K562 (cell line): ENCODE data around the gene SKOR1. TPM values are rescaled to one million over a fixed set of nuclear protein-coding genes. Genes with fewer than 3 reads are reported as not detected.

Source experiments
- ATAC-seq: fragments of 200-7000 bp; cut with Tn5 transposase; 3 replicates; pipeline ENCODE4 v1.9.1; 2020; ENCODE audit warnings: moderate library complexity
- BruUV-seq: library from RNA; stranded (reverse); fragments of 400-500 nt; replicated peaks from 2 replicates; lab custom pipeline; 2021; lab: Mats Ljungman, UMichigan
- CTCF ChIA-PET: fragments of 300-600 bp; formaldehyde crosslinking; extraction: SDS; loops from one replicate; lab custom pipeline; 2021; ENCODE audit warnings: low intra/inter-chr PET ratio; lab: Yijun Ruan, JAX
- POLR2A ChIA-PET: fragments of 300-600, 350-650 bp; sonication (Branson Sonifier 250); formaldehyde crosslinking; extraction: SDS; loops from one replicate; lab custom pipeline; 2021; ENCODE audit warnings: antibody characterized with exemption, inconsistent platforms; lab: Yijun Ruan, JAX
- DNase-seq, 4 experiments: peaks; one replicate each; pipeline versions ENCODE4 v3.0.0 to v3.0.0-alpha.2; 2011 to 2018; ENCODE audit warnings: low spot score in 3 of 4, mixed read lengths in 3 of 4; ENCODE audit errors: extremely low read depth in 1 of 4
- FAIRE-seq: peaks from 2 replicates; lab custom pipeline; 2011; peaks lifted over from hg19 to GRCh38; lab: Jason Lieb, UNC
- H2AFZ ChIP-seq: 2 replicates; pipeline ENCODE4 v1.6.0; 2011; ENCODE audit warnings: low read depth, low read length, control low read depth, inconsistent platforms
- H3K27ac ChIP-seq: fragments of 200-600 bp; 3 replicates; pipeline ENCODE4 v1.8.0; 2011; ENCODE audit warnings: low read depth, mild to moderate bottlenecking, control low read depth, inconsistent platforms, low read length, moderate library complexity, mixed read lengths; ENCODE audit errors: extremely low read depth
- H3K27me3 ChIP-seq, 2 experiments: fragments of 300-600 bp in 1 of 2; 2 replicates in 1 of 2; 3 replicates in 1 of 2; pipeline versions ENCODE4 v1.6.0 to v1.8.0; 2011; ENCODE audit warnings: inconsistent platforms in 2 of 2, low read length in 2 of 2, mild to moderate bottlenecking in 1 of 2, mixed read lengths in 1 of 2, moderate library complexity in 1 of 2; ENCODE audit not compliant: control insufficient read depth in 2 of 2, insufficient read depth in 2 of 2
- H3K36me3 ChIP-seq: fragments of 300-600 bp; 3 replicates; pipeline ENCODE4 v1.8.0; 2011; ENCODE audit warnings: mild to moderate bottlenecking, low read length, inconsistent platforms; ENCODE audit not compliant: control insufficient read depth, insufficient read depth
- H3K4me1 ChIP-seq, 2 experiments: fragments of 200-600 bp in 1 of 2; replicated peaks in 1 of 2; 2 replicates in 1 of 2; 3 replicates in 1 of 2; pipeline versions ENCODE4 v1.5.1 to v1.8.0; 2011; ENCODE audit warnings: inconsistent platforms in 2 of 2, low read length in 2 of 2, mild to moderate bottlenecking in 1 of 2, mixed read lengths in 1 of 2, moderate library complexity in 1 of 2; ENCODE audit not compliant: control insufficient read depth in 2 of 2, insufficient read depth in 2 of 2
- H3K4me2 ChIP-seq: 2 replicates; pipeline ENCODE4 v1.6.1; 2011; ENCODE audit warnings: low read length, control low read depth, inconsistent platforms, mixed read lengths; ENCODE audit not compliant: insufficient read depth
- H3K4me3 ChIP-seq: fragments of 200-600 bp; sonication (generic), shearing (Covaris generic); 2 replicates; pipeline ENCODE4 v1.5.1; 2016; ENCODE audit warnings: control low read depth, inconsistent platforms
- H3K79me2 ChIP-seq: fragments of 200-600 bp; 3 replicates; pipeline ENCODE4 v1.8.0; 2011; ENCODE audit warnings: low read length, inconsistent platforms; ENCODE audit not compliant: control insufficient read depth, insufficient read depth
- H3K9ac ChIP-seq, 2 experiments: 2 replicates each; pipeline versions ENCODE4 v1.6.0 to v1.6.1; 2011; ENCODE audit warnings: low read depth in 2 of 2, low read length in 2 of 2, control low read depth in 1 of 2, inconsistent platforms in 1 of 2, mild to moderate bottlenecking in 1 of 2, mixed read lengths in 1 of 2; ENCODE audit not compliant: insufficient read depth in 1 of 2
- H3K9me1 ChIP-seq: one replicate; pipeline ENCODE4 v1.6.0; 2011; ENCODE audit warnings: inconsistent platforms, mild to moderate bottlenecking, low read length, moderate library complexity; ENCODE audit not compliant: control insufficient read depth, insufficient read depth
- H3K9me3 ChIP-seq: replicated peaks from 2 replicates; pipeline ENCODE4 v1.5.1; 2011; ENCODE audit warnings: low read depth, low read length, inconsistent platforms; ENCODE audit not compliant: control insufficient read depth, insufficient read depth
- H4K20me1 ChIP-seq: replicated peaks from 2 replicates; pipeline ENCODE4 v1.6.1; 2011; ENCODE audit warnings: low read length, inconsistent platforms, mixed read lengths; ENCODE audit not compliant: control insufficient read depth, insufficient read depth
- CBX8 ChIP-seq: fragments of 200-600 bp; sonication (generic); IDR thresholded peaks from 2 replicates; pipeline ENCODE4 v1.6.1; 2012; ENCODE audit warnings: borderline replicate concordance, mixed run types, low read depth, mild to moderate bottlenecking, moderate library complexity, mixed read lengths, low read length, control low read depth, inconsistent platforms; ENCODE audit not compliant: poor library complexity, severe bottlenecking; ENCODE audit errors: extremely low read depth
- HBP1 ChIP-seq: fragments of 450-650 bp; formaldehyde crosslinking; IDR thresholded peaks from 2 replicates; pipeline ENCODE4 v1.4.0; 2022; ENCODE audit warnings: missing genetic modification characterization
- MXI1 ChIP-seq: IDR thresholded peaks from 2 replicates; pipeline ENCODE4 v1.6.1; 2011; ENCODE audit warnings: low read depth, mild to moderate bottlenecking, improper control_type of control experiment, low read length
- WHSC1 ChIP-seq: IDR thresholded peaks from one replicate; pipeline ENCODE4 v1.6.1; 2012; ENCODE audit warnings: low read length, control low read depth, inconsistent platforms
- ZBTB40 ChIP-seq, 2 experiments: fragments of 450-650 bp in 1 of 2; sonication (generic) in 1 of 2; formaldehyde crosslinking in 1 of 2; IDR thresholded peaks; 2 replicates each; pipeline versions ENCODE4 v1.7.1 to v1.9.0; 2016 to 2022; ENCODE audit warnings: inconsistent platforms in 1 of 2, mild to moderate bottlenecking in 1 of 2, missing genetic modification reagents in 1 of 2
- WGBS: fragments of 100-300 bp; shearing (Covaris generic); methylation state at CpG from one replicate; pipeline ENCODE4 v1.1.6; 2016; ENCODE audit warnings: low coverage, mixed read lengths; ENCODE audit not compliant: insufficient coverage; ENCODE audit errors: missing lambda C conversion rate; 5-methylcytosine and 5-hydroxymethylcytosine counted together
- in situ Hi-C: fragments of 300-500 bp; cut with MboI; formaldehyde crosslinking; loops from 4 replicates; pipeline ENCODE4 v1.15.0; 2018; ENCODE audit warnings: inconsistent platforms, mixed read lengths
- intact Hi-C: fragments of 100-400 bp; cut with micrococcal nuclease; formaldehyde crosslinking; loops from 2 replicates; pipeline ENCODE4 v1.14.2; 2022
- polyA plus RNA-seq, 8 experiments: library from polyadenylated mRNA; depleted of rRNA in 4 of 8; stranded (reverse) in 5 of 8; unstranded in 3 of 8; fragments of >200 nt; fragmentation: Nextera tagmentation in 2 of 8; fragmentation: Illumina TruSeq in 1 of 8; extraction: Ambion mirVana in 2 of 8; extraction: Trizol in 1 of 8; gene quantifications; 2 replicates each; pipeline versions ENCODE4 v1.2.1 to v1.2.3, GENCODE V29; 2011 to 2014; ENCODE audit warnings: inconsistent platforms in 1 of 8, missing spikeins in 1 of 8
- total RNA-seq, 7 experiments: library from RNA; depleted of rRNA in 6 of 7; stranded (reverse); fragments of >200 nt in 6 of 7; fragmentation: Illumina TruSeq in 2 of 7; extraction: Trizol in 2 of 7; gene quantifications; 2 replicates each; pipeline versions ENCODE4 v1.2.1 to v1.2.3, GENCODE V29; 2011 to 2021; ENCODE audit warnings: low replicate concordance in 1 of 7

The SKOR1 gene
- total and polyA plus RNA-seq, 9 of the 15 experiments (the other 6 are each of a cell fraction or from before 2014, with no cell fraction given), result 0.04 to 0.41 (median 0.09) TPM; not detected in 3

GRCh38 chr15:67803299-67803698, 22.0 kb upstream of the SKOR1 start:
- no peaks in the 10 kb centered on the region for H3K79me2 ChIP-seq
- no peak overlapping the region for H3K27ac ChIP-seq
- H3K4me2 ChIP-seq, result no peak overlapping the region
- H3K9ac ChIP-seq, result no peak overlapping the region
- H3K4me3 ChIP-seq, result no peak overlapping the region
- in situ Hi-C loops (no loop called here), intact Hi-C loops (no loop called here)
- H3K4me1 ChIP-seq, result peaks cover 17 to 35% of the 10 kb centered on the region in 2 experiments
- ChIA-PET CTCF (no interaction called here), POLR2A (interaction anchor here (1.0 kb wide), 1 partner anchor 23 kb away, joined by 3 read pairs; no protein-coding TSS in a partner anchor)
- H2AFZ ChIP-seq, result no peak overlapping the region
- 15% methylated on average over 1 of the region's 3 CpGs for WGBS
- no peaks in the 10 kb centered on the region for H3K9me3 ChIP-seq
- no peak for ATAC-seq
- FAIRE-seq, result no peak
- H4K20me1 ChIP-seq, result peaks cover 11% of the 10 kb centered on the region; the same call in 1 of the 2 replicates
- H3K36me3 ChIP-seq, result no peaks in the 10 kb centered on the region
- H3K27me3 ChIP-seq, result no peaks in the 10 kb centered on the region
- no peak for DNase-seq
- BruUV-seq, result no TSS peak
- H3K9me1 ChIP-seq, result peaks cover 11% of the 10 kb centered on the region
- TF ChIP-seq HBP1, result no peak
- no peak for TF ChIP-seq CBX8
- no peak for TF ChIP-seq ZBTB40 (IDR thresholded peaks at IDR 0.05)
- TF ChIP-seq ZBTB40 (CRISPR knock-in tag; IDR thresholded peaks at IDR 0.05), result no peak
- no peak for TF ChIP-seq MXI1
- no peak for TF ChIP-seq WHSC1
